Activated CD8-positive, alpha-beta T cell treated with anti-CD3 and anti-CD28 coated beads for 36 hours (primary cell): ENCODE measurements around the gene LSM14B. TPM values are rescaled to one million over a fixed set of nuclear protein-coding genes. Genes with fewer than 3 reads are reported as not detected.
A peak's percentile ranks its signal among the peaks of the same experiment; 100 is the strongest.

ENCODE experiments used
- ATAC-seq: fragments of 200-7000 bp; cut with Tn5 transposase; one replicate; pipeline ENCODE4 v1.10.0; 2021; ENCODE audit warnings: mild to moderate bottlenecking, moderate library complexity
- CTCF ChIA-PET: fragments of 350-600 bp; sonication (Branson Sonifier 250); formaldehyde crosslinking; loops from one replicate; lab custom pipeline; 2021; ENCODE audit warnings: antibody characterized with exemption; lab: Charles Lee
- POLR2A ChIA-PET: fragments of 350-600 bp; sonication (Branson Sonifier 250); formaldehyde crosslinking; loops from one replicate; lab custom pipeline; 2021; ENCODE audit warnings: antibody characterized with exemption; lab: Charles Lee
- DNase-seq: peaks from one replicate; pipeline ENCODE4 v3.0.0-alpha.2; 2020
- H3K27ac Mint-ChIP-seq: one replicate; pipeline ENCODE4 v1.8.0; 2021; ENCODE audit warnings: mild to moderate bottlenecking, mixed read lengths
- H3K27me3 Mint-ChIP-seq: one replicate; pipeline ENCODE4 v1.8.0; 2021; ENCODE audit warnings: mixed read lengths
- H3K36me3 Mint-ChIP-seq: one replicate; pipeline ENCODE4 v1.8.0; 2021; ENCODE audit warnings: low read depth, mixed read lengths
- H3K4me1 Mint-ChIP-seq: one replicate; pipeline ENCODE4 v1.8.0; 2021; ENCODE audit warnings: low read depth, mixed read lengths
- H3K4me3 Mint-ChIP-seq: one replicate; pipeline ENCODE4 v1.8.0; 2021; ENCODE audit warnings: mild to moderate bottlenecking, moderate library complexity, mixed read lengths
- H3K9me3 Mint-ChIP-seq: one replicate; pipeline ENCODE4 v1.8.0; 2021; ENCODE audit warnings: mixed read lengths
- CTCF ChIP-seq: fragments of 200-600 bp; IDR thresholded peaks from one replicate; pipeline ENCODE4 v1.8.0; 2022; ENCODE audit warnings: antibody characterized with exemption, mild to moderate bottlenecking
- intact Hi-C: fragments of 100-400 bp; cut with micrococcal nuclease; formaldehyde crosslinking; loops from one replicate; pipeline ENCODE4 v1.10.0; 2022
- total RNA-seq, 2 experiments: library from RNA; stranded (reverse); gene quantifications; one replicate each; pipeline ENCODE4 v1.2.3, GENCODE V29; 2021

The LSM14B gene
- total RNA-seq, 2 experiments from 2014 or later: 33.5 to 35.6 TPM

- H3K27ac Mint-ChIP-seq: peak overlapping the region; percentile 69
- H3K4me3 Mint-ChIP-seq: no peak overlapping the region
- peaks cover 63% of the 10 kb centered on the region for H3K36me3 Mint-ChIP-seq
- no peak for ATAC-seq
- H3K4me1 Mint-ChIP-seq: peaks cover 35% of the 10 kb centered on the region
- intact Hi-C loops: no loop called here
- ChIA-PET CTCF (interaction anchor here (4.9 kb wide), 1 partner anchor 123 kb away, joined by 27 read pairs; no protein-coding TSS in a partner anchor), POLR2A (interaction anchor here (1.3 to 1.8 kb wide), 3 partner anchors 9 to 74 kb away, joined by 3 to 6 read pairs (median 5); partner anchors contain the start of gene MTG2)
- TF ChIP-seq CTCF: no peak
- no peaks in the 10 kb centered on the region for H3K27me3 Mint-ChIP-seq
- DNase-seq: no peak
- H3K9me3 Mint-ChIP-seq: no peaks in the 10 kb centered on the region
Measured at GRCh38 chr20:62133864-62134263, 11.6 kb downstream of the LSM14B start.

- H3K4me1 Mint-ChIP-seq: peaks cover 39% of the 10 kb centered on the region
- POLR2A ChIA-PET: interaction anchor here (0.6 to 1.6 kb wide), 6 partner anchors 10 to 75 kb away, joined by 3 to 5 read pairs (median 4); partner anchors contain the start of gene MTG2
- CTCF ChIA-PET: interaction anchor here (0.7 to 4.9 kb wide), 6 partner anchors 9 to 129 kb away, joined by 3 to 28 read pairs (median 6); no protein-coding TSS in a partner anchor
- no peak for TF ChIP-seq CTCF
- peak overlapping the region; percentile 21 for H3K27ac Mint-ChIP-seq
- intact Hi-C loops: no loop called here
- DNase-seq (no peak), ATAC-seq (no peak)
- H3K4me3 Mint-ChIP-seq: no peak overlapping the region
- H3K9me3 Mint-ChIP-seq: no peaks in the 10 kb centered on the region
- H3K27me3 Mint-ChIP-seq: no peaks in the 10 kb centered on the region
- peaks cover 68% of the 10 kb centered on the region for H3K36me3 Mint-ChIP-seq
Measured at GRCh38 chr20:62134735-62135231, 12.5 kb downstream of the LSM14B start.

- H3K36me3 Mint-ChIP-seq: peaks cover 70% of the 10 kb centered on the region
- peak overlapping the region; percentile 4 for H3K27ac Mint-ChIP-seq
Measured at GRCh38 chr20:62135573-62136266, 13.4 kb downstream of the LSM14B start.

GRCh38 chr20:62136283-62137091, 14.2 kb downstream of the LSM14B start:
- Mint-ChIP-seq H3K27ac (peak overlapping the region; percentile 64), H3K4me1 (peaks cover 47% of the 10 kb centered on the region), H3K9me3 (no peaks in the 10 kb centered on the region), H3K27me3 (no peaks in the 10 kb centered on the region), H3K36me3 (peaks cover 68% of the 10 kb centered on the region), H3K4me3 (no peak overlapping the region)
- peak; percentile 63 for ATAC-seq
- intact Hi-C loops: no loop called here
- POLR2A ChIA-PET: interaction anchor here (0.6 to 1.6 kb wide), 4 partner anchors 11 to 50 kb away, joined by 3 to 5 read pairs (median 4); partner anchors contain the start of gene LSM14B
- peak; percentile 84 for DNase-seq
- peak; percentile 87 for TF ChIP-seq CTCF
- CTCF ChIA-PET: interaction anchor here (0.6 to 4.9 kb wide), 12 partner anchors 11 to 130 kb away, joined by 3 to 28 read pairs (median 4); partner anchors contain the start of gene TAF4

More at GRCh38 chr20:62135573-62136266, 13.4 kb downstream of the LSM14B start:
- no peak for ATAC-seq
- no peak for DNase-seq
- no peaks in the 10 kb centered on the region for H3K9me3 Mint-ChIP-seq
- CTCF ChIA-PET: interaction anchor here (0.6 to 4.9 kb wide), 12 partner anchors 10 to 129 kb away, joined by 3 to 28 read pairs (median 4); partner anchors contain the start of gene TAF4
- no peak overlapping the region for H3K4me3 Mint-ChIP-seq
- no peak for TF ChIP-seq CTCF
- H3K4me1 Mint-ChIP-seq: peaks cover 46% of the 10 kb centered on the region
- no peaks in the 10 kb centered on the region for H3K27me3 Mint-ChIP-seq
- intact Hi-C loops: no loop called here
- POLR2A ChIA-PET: interaction anchor here (0.6 to 1.6 kb wide), 7 partner anchors 9 to 49 kb away, joined by 3 to 5 read pairs (median 3); partner anchors contain the start of gene LSM14B
